ENCODE data around the gene BPIFB4. TPM values are rescaled to one million over a fixed set of nuclear protein-coding genes. Genes with fewer than 3 reads are reported as not detected.

The BPIFB4 gene
- polyA plus RNA-seq, 1 donor (not counting 4 experiments of a cell fraction or from before 2014, with no cell fraction given), result not detected

GRCh38 chr20:33042430-33042829, 37.0 kb upstream of the BPIFB4 start:
- Histone ChIP-seq H3K4me3 (ENCODE audit: control insufficient read depth in 2 of 3, extremely low read depth in 1 of 3, insufficient read depth in 2 of 3, low read depth in 1 of 3, low read length in 3 of 3) (no peak overlapping the region), H2AFZ (ENCODE audit: control insufficient read depth, low read length) (no peak overlapping the region), H3K4me1 (ENCODE audit: control insufficient read depth, extremely low read depth, insufficient read depth, low read length) (no peaks in the 10 kb centered on the region), H3K9me3 (ENCODE audit: control insufficient read depth, low read depth, low read length) (no peaks in the 10 kb centered on the region), H3K27ac (ENCODE audit: control insufficient read depth, insufficient read depth, low read length) (no peak overlapping the region), H3K9me1 (ENCODE audit: control insufficient read depth, extremely low read depth, insufficient read depth, low read length) (no peaks in the 10 kb centered on the region), H3K27me3 (ENCODE audit: control insufficient read depth, extremely low read depth, insufficient read depth, low read length) (peaks cover 3% of the 10 kb centered on the region), H3K36me3 (ENCODE audit: control insufficient read depth in 2 of 2, extremely low read depth in 1 of 2, insufficient read depth in 2 of 2, low read length in 2 of 2) (no peaks in the 10 kb centered on the region), H3K79me2 (ENCODE audit: control insufficient read depth, insufficient read depth, low read length) (no peaks in the 10 kb centered on the region), H3K9ac (ENCODE audit: control insufficient read depth, extremely low read depth, insufficient read depth, low read length) (no peak overlapping the region), H3K4me2 (ENCODE audit: control insufficient read depth, extremely low read depth, insufficient read depth, low read depth, low read length) (no peak overlapping the region), H4K20me1 (ENCODE audit: control insufficient read depth, extremely low read depth, insufficient read depth, low read length) (no peaks in the 10 kb centered on the region)
- DNase-seq (ENCODE audit: low read depth, low spot score) (no peak), FAIRE-seq (no peak)
- TF ChIP-seq CTCF (optimal IDR thresholded peaks at IDR 0.05 in 1 of 3, IDR thresholded peaks at IDR 0.05 in 1 of 3, conservative IDR thresholded peaks at IDR 0.05 in 1 of 3; ENCODE audit: extremely low read depth in 1 of 3, insufficient read depth in 2 of 3, low read length in 3 of 3), result no peak
- TF ChIP-seq EZH2 (IDR thresholded peaks at IDR 0.05; ENCODE audit: low read length), result no peak
- dilution Hi-C loops (cut with MboI; ENCODE audit: extremely low pct_ligation_motif_present, low sequenced_read_pairs), result no loop called here

- TF ChIP-seq CTCF (optimal IDR thresholded peaks at IDR 0.05 in 1 of 3, IDR thresholded peaks at IDR 0.05 in 1 of 3, conservative IDR thresholded peaks at IDR 0.05 in 1 of 3; ENCODE audit: extremely low read depth in 1 of 3, insufficient read depth in 2 of 3, low read length in 3 of 3), result no peak
- TF ChIP-seq EZH2 (IDR thresholded peaks at IDR 0.05; ENCODE audit: low read length), result no peak
- Histone ChIP-seq H3K27me3 (ENCODE audit: control insufficient read depth, extremely low read depth, insufficient read depth, low read length) (peaks cover 3% of the 10 kb centered on the region), H3K9me3 (ENCODE audit: control insufficient read depth, low read depth, low read length) (no peaks in the 10 kb centered on the region), H2AFZ (ENCODE audit: control insufficient read depth, low read length) (no peak overlapping the region), H3K4me1 (ENCODE audit: control insufficient read depth, extremely low read depth, insufficient read depth, low read length) (no peaks in the 10 kb centered on the region), H3K79me2 (ENCODE audit: control insufficient read depth, insufficient read depth, low read length) (no peaks in the 10 kb centered on the region), H3K36me3 (ENCODE audit: control insufficient read depth in 2 of 2, extremely low read depth in 1 of 2, insufficient read depth in 2 of 2, low read length in 2 of 2) (no peaks in the 10 kb centered on the region), H3K4me3 (ENCODE audit: control insufficient read depth in 2 of 3, extremely low read depth in 1 of 3, insufficient read depth in 2 of 3, low read depth in 1 of 3, low read length in 3 of 3) (no peak overlapping the region), H3K4me2 (ENCODE audit: control insufficient read depth, extremely low read depth, insufficient read depth, low read depth, low read length) (no peak overlapping the region), H4K20me1 (ENCODE audit: control insufficient read depth, extremely low read depth, insufficient read depth, low read length) (no peaks in the 10 kb centered on the region), H3K27ac (ENCODE audit: control insufficient read depth, insufficient read depth, low read length) (no peak overlapping the region), H3K9ac (ENCODE audit: control insufficient read depth, extremely low read depth, insufficient read depth, low read length) (no peak overlapping the region), H3K9me1 (ENCODE audit: control insufficient read depth, extremely low read depth, insufficient read depth, low read length) (no peaks in the 10 kb centered on the region)
- DNase-seq (ENCODE audit: low read depth, low spot score), result no peak
- no peak for FAIRE-seq
- dilution Hi-C loops (cut with MboI; ENCODE audit: extremely low pct_ligation_motif_present, low sequenced_read_pairs), result no loop called here
These were observed 36.3 kb upstream of the BPIFB4 start for GRCh38 chr20:33042983-33043730.
